Caco-2 (cell line): ENCODE measurements around the gene VSX2. TPM values are rescaled to one million over a fixed set of nuclear protein-coding genes. Genes with fewer than 3 reads are reported as not detected.

Experiments
- BruUV-seq: library from RNA; stranded (reverse); fragments of 400-500 nt; replicated peaks from 2 replicates; lab custom pipeline; 2021; lab: Mats Ljungman, UMichigan
- CTCF ChIA-PET: fragments of 300-600 bp; sonication (Branson Sonifier 250); formaldehyde crosslinking; loops from one replicate; lab custom pipeline; 2022; ENCODE audit warnings: antibody characterized with exemption; lab: Charles Lee
- POLR2A ChIA-PET: fragments of 300-600 bp; sonication (Branson Sonifier 250); formaldehyde crosslinking; loops from one replicate; lab custom pipeline; 2022; ENCODE audit warnings: antibody characterized with exemption; lab: Charles Lee
- DNase-seq, 2 experiments: peaks; one replicate each; pipeline versions ENCODE4 v3.0.0 to v3.0.0-alpha.2; 2020 to 2022
- H3K27me3 ChIP-seq: replicated peaks from 2 replicates; pipeline ENCODE4 v1.6.0; 2011; ENCODE audit warnings: low read length; ENCODE audit not compliant: control insufficient read depth, insufficient read depth
- H3K36me3 ChIP-seq: 2 replicates; pipeline ENCODE4 v1.5.1; 2011; ENCODE audit warnings: low read length; ENCODE audit not compliant: control insufficient read depth, insufficient read depth
- H3K4me1 ChIP-seq: fragments of 250-450 bp; sonication (Bioruptor Pico); 2 replicates; pipeline ENCODE4 v1.5.1; 2020; ENCODE audit warnings: mild to moderate bottlenecking
- H3K4me3 ChIP-seq: 2 replicates; pipeline ENCODE4 v1.5.1; 2011; ENCODE audit warnings: low read depth, mild to moderate bottlenecking, control low read depth, low read length
- H3K9me3 ChIP-seq: fragments of 250-450 bp; sonication (Bioruptor Pico); 2 replicates; pipeline ENCODE4 v1.5.1; 2020; ENCODE audit warnings: mild to moderate bottlenecking, moderate library complexity
- H3K27ac Mint-ChIP-seq: one replicate; pipeline ENCODE4 v1.8.0; 2022; ENCODE audit warnings: mixed read lengths; ENCODE audit not compliant: unreplicated experiment
- H3K27me3 Mint-ChIP-seq: one replicate; pipeline ENCODE4 v1.8.0; 2022; ENCODE audit warnings: mixed read lengths; ENCODE audit not compliant: insufficient read depth, unreplicated experiment
- H3K36me3 Mint-ChIP-seq: one replicate; pipeline ENCODE4 v1.8.0; 2022; ENCODE audit warnings: mild to moderate bottlenecking, mixed read lengths; ENCODE audit not compliant: insufficient read depth, unreplicated experiment
- H3K4me1 Mint-ChIP-seq: one replicate; pipeline ENCODE4 v1.8.0; 2022; ENCODE audit warnings: low read depth, mixed read lengths; ENCODE audit not compliant: unreplicated experiment
- H3K4me3 Mint-ChIP-seq: one replicate; pipeline ENCODE4 v1.8.0; 2022; ENCODE audit warnings: mild to moderate bottlenecking, moderate library complexity, mixed read lengths; ENCODE audit not compliant: unreplicated experiment
- H3K9me3 Mint-ChIP-seq: one replicate; pipeline ENCODE4 v1.8.0; 2022; ENCODE audit warnings: mixed read lengths; ENCODE audit not compliant: unreplicated experiment
- intact Hi-C: fragments of 100-400 bp; cut with micrococcal nuclease; formaldehyde crosslinking; loops from one replicate; pipeline ENCODE4 v1.10.0; 2022; ENCODE audit not compliant: unreplicated experiment
- total RNA-seq: library from RNA; stranded (reverse); gene quantifications from 2 replicates; pipeline ENCODE4 v1.2.3, GENCODE V29; 2022
- TF ChIP-seq, protein P1 (sequence below), 2 experiments: fragments of 200-600 bp in 1 of 2; IDR thresholded peaks; 1 replicate in 1 of 2; 2 replicates in 1 of 2; pipeline versions ENCODE4 v1.5.1 to v1.8.0; 2011 to 2022; ENCODE audit warnings: antibody characterized with exemption in 1 of 2, control low read depth in 1 of 2, inconsistent platforms in 1 of 2, low read depth in 1 of 2, low read length in 1 of 2, mild to moderate bottlenecking in 1 of 2, moderate library complexity in 1 of 2; ENCODE audit not compliant: insufficient read depth in 1 of 2, severe bottlenecking in 1 of 2, unreplicated experiment in 1 of 2

Gene VSX2
- total RNA-seq, 1 experiment from 2014 or later = not detected

- Mint-ChIP-seq H3K9me3 (no peaks in the 10 kb centered on the region), H3K27ac (no peak overlapping the region), H3K36me3 (no peaks in the 10 kb centered on the region), H3K4me3 (no peak overlapping the region), H3K27me3 (no peaks in the 10 kb centered on the region), H3K4me1 (no peaks in the 10 kb centered on the region)
- DNase-seq = no peak
- H3K36me3 ChIP-seq = no peaks in the 10 kb centered on the region
- H3K27me3 ChIP-seq = no peaks in the 10 kb centered on the region
- intact Hi-C loops = no loop called here
- no peak overlapping the region for H3K4me3 ChIP-seq
- no TSS peak for BruUV-seq
- no peaks in the 10 kb centered on the region for H3K4me1 ChIP-seq
- POLR2A ChIA-PET = no interaction called here
- TF ChIP-seq, protein P1, sequence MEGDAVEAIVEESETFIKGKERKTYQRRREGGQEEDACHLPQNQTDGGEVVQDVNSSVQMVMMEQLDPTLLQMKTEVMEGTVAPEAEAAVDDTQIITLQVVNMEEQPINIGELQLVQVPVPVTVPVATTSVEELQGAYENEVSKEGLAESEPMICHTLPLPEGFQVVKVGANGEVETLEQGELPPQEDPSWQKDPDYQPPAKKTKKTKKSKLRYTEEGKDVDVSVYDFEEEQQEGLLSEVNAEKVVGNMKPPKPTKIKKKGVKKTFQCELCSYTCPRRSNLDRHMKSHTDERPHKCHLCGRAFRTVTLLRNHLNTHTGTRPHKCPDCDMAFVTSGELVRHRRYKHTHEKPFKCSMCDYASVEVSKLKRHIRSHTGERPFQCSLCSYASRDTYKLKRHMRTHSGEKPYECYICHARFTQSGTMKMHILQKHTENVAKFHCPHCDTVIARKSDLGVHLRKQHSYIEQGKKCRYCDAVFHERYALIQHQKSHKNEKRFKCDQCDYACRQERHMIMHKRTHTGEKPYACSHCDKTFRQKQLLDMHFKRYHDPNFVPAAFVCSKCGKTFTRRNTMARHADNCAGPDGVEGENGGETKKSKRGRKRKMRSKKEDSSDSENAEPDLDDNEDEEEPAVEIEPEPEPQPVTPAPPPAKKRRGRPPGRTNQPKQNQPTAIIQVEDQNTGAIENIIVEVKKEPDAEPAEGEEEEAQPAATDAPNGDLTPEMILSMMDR (IDR thresholded peaks at IDR 0.05; ENCODE audit: insufficient read depth in 1 of 2, low read depth in 1 of 2, low read length in 1 of 2, severe bottlenecking in 1 of 2, unreplicated experiment in 1 of 2) = no peak
- CTCF ChIA-PET = no interaction called here
- no peaks in the 10 kb centered on the region for H3K9me3 ChIP-seq
These were observed 35.6 kb upstream of the VSX2 start for GRCh38 chr14:74203639-74204038.

GRCh38 chr14:74204491-74204890, 34.8 kb upstream of the VSX2 start:
- no TSS peak for BruUV-seq
- no peak for DNase-seq
- Mint-ChIP-seq H3K9me3 (no peaks in the 10 kb centered on the region), H3K4me3 (no peak overlapping the region), H3K36me3 (no peaks in the 10 kb centered on the region), H3K4me1 (no peaks in the 10 kb centered on the region), H3K27ac (no peak overlapping the region), H3K27me3 (peaks cover 4% of the 10 kb centered on the region)
- CTCF ChIA-PET = no interaction called here
- Histone ChIP-seq H3K4me1 (no peaks in the 10 kb centered on the region), H3K27me3 (no peaks in the 10 kb centered on the region), H3K4me3 (no peak overlapping the region), H3K9me3 (no peaks in the 10 kb centered on the region), H3K36me3 (no peaks in the 10 kb centered on the region)
- intact Hi-C loops = no loop called here
- POLR2A ChIA-PET = no interaction called here
- TF ChIP-seq, protein P1 (IDR thresholded peaks at IDR 0.05; ENCODE audit: insufficient read depth in 1 of 2, low read depth in 1 of 2, low read length in 1 of 2, severe bottlenecking in 1 of 2, unreplicated experiment in 1 of 2) = no peak

DNA sequence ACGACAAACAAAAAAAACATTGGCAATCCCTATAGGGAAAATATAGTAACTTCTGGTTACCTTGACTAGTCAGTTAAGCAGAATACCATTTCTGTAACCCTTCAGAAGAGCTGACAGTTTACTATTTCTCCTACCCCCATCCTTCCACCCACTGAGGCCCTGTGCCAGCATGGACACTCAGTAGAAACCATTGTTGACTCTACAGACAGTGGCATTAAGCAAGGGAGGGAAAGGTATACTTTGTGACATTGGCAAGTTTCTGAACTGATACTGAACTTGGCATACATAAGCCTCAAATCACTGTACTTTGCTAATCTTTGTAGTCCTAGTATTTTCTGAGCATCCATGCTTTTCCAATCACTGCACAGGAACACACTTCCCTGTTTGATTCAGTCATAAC, 33.4 kb upstream of the VSX2 start:
- CTCF ChIA-PET = no interaction called here
- Histone ChIP-seq H3K9me3 (no peaks in the 10 kb centered on the region), H3K4me1 (no peaks in the 10 kb centered on the region), H3K4me3 (no peak overlapping the region), H3K27me3 (no peaks in the 10 kb centered on the region), H3K36me3 (no peaks in the 10 kb centered on the region)
- peaks cover 4% of the 10 kb centered on the region for H3K27me3 Mint-ChIP-seq
- POLR2A ChIA-PET = no interaction called here
- no peaks in the 10 kb centered on the region for H3K4me1 Mint-ChIP-seq
- no peaks in the 10 kb centered on the region for H3K36me3 Mint-ChIP-seq
- DNase-seq = no peak
- TF ChIP-seq, protein P1 (IDR thresholded peaks at IDR 0.05; ENCODE audit: insufficient read depth in 1 of 2, low read depth in 1 of 2, low read length in 1 of 2, severe bottlenecking in 1 of 2, unreplicated experiment in 1 of 2) = no peak
- H3K27ac Mint-ChIP-seq = no peak overlapping the region
- H3K4me3 Mint-ChIP-seq = no peak overlapping the region
- intact Hi-C loops = no loop called here
- BruUV-seq = no TSS peak
- H3K9me3 Mint-ChIP-seq = no peaks in the 10 kb centered on the region
